ENCODE measurements around the gene GRM2.

The GRM2 gene

GRCh38 chr3:51704511-51704950 lies 2.3 kb upstream of the GRM2 start:
- in situ Hi-C loops (cut with MboI; ENCODE audit: low sequenced_read_pairs), result no loop called here

DNA sequence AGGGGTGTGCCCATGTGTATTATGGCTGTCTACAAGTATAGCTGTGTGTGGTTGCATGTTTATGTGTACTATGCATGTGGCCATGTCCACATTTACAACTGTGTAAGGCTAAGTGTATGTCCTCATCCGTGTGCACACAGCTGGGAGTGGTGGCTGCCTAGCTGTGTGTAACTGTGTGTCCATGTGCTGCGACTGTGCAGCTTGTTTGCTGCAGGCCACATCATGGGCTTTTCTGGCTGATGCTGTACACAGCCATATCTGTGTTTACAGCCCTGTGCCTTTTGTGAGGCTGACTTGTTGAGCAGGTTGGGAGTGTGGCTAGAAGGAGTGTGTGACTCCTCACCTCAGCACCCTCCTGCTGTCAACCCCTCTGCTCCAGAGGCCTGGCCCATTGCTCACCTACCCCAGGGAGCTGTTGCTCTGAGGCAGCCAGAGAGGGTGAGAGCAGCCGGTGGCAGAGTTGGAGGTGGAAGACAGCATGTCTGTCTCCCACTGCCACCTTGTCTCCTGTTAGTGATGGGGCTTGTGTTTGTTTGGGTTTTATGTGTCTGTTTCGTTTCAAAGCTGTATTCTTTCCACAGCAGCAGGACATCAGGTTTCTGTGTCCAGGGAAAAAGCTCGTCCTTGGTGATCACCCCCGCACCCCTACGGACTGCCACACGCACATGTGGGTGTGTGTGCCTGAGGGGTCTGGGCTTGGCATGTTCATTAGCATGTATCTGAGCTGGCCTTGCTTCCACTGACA lies 1.4 kb upstream of the GRM2 start:
- in situ Hi-C loops (cut with MboI; ENCODE audit: low sequenced_read_pairs), result no loop called here

DNA sequence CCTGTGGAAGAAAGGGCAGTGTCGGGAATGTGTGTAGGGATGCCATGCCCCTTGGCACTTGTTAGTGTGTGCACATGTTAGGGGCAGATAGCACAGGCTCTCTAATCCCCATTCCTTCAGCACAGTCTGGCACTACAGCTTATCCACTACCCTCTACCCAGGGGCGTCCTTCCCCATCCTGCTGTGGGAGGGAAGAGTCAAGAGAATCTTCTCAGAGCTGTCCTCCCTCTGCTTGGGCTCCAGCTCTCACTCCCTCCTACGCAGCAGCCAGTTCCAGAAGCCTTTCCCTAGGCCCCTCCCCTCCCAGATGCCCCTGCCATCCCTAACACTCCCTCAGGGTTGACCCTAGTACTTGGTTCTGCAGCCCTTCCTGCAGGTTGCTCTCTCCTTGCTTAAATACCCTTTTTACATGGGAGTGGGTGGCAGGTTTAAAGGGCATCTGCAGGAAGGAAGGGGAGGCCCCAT lies 815 bp upstream of the GRM2 start:
- in situ Hi-C loops (cut with MboI; ENCODE audit: low sequenced_read_pairs), result no loop called here

- in situ Hi-C loops (cut with MboI; ENCODE audit: low sequenced_read_pairs), result no loop called here
Observed at GRCh38 chr3:51708216-51708845, 1.5 kb downstream of the GRM2 start.

DNA sequence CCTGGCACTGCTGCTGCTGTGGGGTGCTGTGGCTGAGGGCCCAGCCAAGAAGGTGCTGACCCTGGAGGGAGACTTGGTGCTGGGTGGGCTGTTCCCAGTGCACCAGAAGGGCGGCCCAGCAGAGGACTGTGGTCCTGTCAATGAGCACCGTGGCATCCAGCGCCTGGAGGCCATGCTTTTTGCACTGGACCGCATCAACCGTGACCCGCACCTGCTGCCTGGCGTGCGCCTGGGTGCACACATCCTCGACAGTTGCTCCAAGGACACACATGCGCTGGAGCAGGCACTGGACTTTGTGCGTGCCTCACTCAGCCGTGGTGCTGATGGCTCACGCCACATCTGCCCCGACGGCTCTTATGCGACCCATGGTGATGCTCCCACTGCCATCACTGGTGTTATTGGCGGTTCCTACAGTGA lies 2.1 kb downstream of the GRM2 start:
- in situ Hi-C loops (cut with MboI; ENCODE audit: low sequenced_read_pairs), result no loop called here

DNA sequence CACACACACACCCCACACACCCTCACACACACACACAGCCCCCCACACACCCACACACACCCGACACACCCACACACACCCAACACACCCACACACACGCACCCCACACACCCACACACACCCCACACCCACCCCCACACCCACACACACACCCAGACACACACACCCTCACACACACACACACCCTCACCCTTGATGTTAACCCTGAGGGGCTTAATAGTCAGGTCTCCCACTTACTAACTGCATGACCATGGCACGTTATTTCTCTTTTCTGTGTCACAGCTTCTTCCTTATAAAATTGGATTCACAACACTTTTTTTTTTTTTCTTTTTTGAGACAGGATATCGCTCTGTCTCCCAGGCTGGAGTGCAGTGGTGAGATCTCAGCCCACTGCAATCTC lies 2.8 kb downstream of the GRM2 start:
- in situ Hi-C loops (cut with MboI; ENCODE audit: low sequenced_read_pairs), result no loop called here

DNA sequence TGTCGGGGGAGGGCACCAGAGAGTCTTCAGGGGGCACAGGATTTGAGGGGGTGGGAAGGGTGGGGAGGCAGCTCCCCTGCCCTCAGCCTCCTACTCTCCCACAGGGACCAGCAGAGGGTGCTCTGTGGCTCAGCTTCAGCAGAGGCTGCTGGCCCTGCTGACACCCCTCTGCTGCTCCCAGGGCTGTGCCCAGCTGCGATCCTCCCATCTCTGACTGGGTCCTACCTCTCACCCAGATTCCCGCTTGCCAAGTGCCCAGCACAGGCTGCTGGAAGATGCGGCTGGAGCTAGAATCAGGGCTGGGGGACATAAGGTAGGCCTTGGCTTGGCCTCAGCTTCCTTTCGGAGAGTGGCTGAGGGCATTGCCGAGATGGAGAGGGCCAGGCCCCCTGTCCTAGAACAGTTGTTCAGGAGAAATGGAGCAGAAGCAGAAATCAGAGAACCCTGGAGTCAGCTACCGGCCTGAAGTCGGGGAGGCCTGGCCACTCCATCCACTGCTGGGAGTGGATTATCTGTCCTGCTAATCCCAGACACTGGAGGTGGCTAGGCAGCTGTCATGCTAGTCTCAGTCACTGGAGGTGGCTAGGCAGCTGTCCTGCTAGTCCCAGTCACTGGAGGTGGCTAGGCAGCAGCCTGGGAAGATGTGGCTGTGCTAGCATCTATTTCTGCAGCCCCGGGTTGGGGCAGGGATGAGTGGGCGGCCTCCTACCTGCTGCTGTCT lies 3.9 kb downstream of the GRM2 start:
- in situ Hi-C loops (cut with MboI; ENCODE audit: low sequenced_read_pairs), result no loop called here

DNA sequence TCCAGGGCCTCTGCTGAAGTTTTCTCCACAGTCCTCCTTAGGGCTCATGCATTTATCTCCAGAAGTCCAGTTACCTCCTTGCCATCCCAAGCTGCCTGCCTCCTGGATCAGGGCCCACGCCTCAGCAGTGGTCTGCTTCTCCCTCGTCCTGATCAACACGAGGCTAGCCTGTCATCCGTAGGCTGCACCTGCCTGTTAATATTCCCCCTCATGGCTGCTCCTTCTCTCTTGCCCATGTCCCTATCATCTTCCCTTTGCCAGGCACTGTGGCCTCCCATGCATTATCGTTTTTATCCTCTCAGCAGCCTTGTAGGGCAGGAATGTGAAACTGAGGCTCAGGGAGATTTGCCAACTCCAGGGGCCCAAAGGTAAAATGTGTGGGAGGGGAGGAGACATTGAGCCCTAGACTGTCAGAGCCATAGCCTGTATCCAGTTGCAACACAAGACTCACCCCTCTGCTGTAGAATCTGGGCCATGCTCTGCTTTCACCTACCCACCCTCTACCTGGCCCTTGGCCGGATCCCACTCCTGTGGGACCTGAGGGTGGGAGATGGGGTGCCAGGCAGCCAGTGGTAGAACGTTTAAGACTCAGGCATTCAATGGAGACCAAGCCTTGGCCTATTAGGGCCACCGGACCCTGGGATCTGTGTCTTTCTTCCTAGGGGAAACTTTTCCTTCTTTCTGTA lies 4.6 kb downstream of the GRM2 start:
- in situ Hi-C loops (cut with MboI; ENCODE audit: low sequenced_read_pairs), result no loop called here

DNA sequence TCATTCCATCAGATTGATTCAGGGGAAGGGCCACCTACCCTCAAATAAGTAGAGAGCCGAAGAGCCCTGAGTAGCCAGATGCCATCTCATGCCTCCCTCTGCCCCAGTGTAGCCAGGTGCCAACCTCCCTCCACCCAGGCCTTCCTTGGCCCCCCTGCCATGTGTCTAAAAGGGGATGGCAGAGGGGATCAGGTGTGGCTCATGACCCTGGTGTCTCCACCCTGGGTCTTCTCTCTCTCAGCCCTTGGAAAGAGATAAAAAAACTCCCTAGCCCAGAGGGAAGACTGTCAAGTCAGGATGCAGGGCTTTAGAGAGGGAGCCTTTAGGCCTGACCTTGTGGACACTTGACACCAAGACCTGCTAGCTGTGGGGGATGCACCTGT lies 5.2 kb downstream of the GRM2 start:
- in situ Hi-C loops (cut with MboI; ENCODE audit: low sequenced_read_pairs), result no loop called here

DNA sequence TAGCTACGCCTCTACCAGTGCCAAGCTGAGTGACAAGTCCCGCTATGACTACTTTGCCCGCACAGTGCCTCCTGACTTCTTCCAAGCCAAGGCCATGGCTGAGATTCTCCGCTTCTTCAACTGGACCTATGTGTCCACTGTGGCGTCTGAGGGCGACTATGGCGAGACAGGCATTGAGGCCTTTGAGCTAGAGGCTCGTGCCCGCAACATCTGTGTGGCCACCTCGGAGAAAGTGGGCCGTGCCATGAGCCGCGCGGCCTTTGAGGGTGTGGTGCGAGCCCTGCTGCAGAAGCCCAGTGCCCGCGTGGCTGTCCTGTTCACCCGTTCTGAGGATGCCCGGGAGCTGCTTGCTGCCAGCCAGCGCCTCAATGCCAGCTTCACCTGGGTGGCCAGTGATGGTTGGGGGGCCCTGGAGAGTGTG lies 5.7 kb downstream of the GRM2 start:
- in situ Hi-C loops (cut with MboI; ENCODE audit: low sequenced_read_pairs), result no loop called here

DNA sequence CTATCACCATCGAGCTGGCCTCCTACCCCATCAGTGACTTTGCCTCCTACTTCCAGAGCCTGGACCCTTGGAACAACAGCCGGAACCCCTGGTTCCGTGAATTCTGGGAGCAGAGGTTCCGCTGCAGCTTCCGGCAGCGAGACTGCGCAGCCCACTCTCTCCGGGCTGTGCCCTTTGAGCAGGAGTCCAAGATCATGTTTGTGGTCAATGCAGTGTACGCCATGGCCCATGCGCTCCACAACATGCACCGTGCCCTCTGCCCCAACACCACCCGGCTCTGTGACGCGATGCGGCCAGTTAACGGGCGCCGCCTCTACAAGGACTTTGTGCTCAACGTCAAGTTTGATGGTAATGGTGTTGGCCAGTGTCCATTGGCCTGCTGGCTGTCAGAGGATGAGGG lies 6.1 kb downstream of the GRM2 start:
- in situ Hi-C loops (cut with MboI; ENCODE audit: low sequenced_read_pairs), result no loop called here

- in situ Hi-C loops (cut with MboI; ENCODE audit: low sequenced_read_pairs), result no loop called here
Observed at GRCh38 chr3:51715231-51715976, 8.5 kb downstream of the GRM2 start.

DNA sequence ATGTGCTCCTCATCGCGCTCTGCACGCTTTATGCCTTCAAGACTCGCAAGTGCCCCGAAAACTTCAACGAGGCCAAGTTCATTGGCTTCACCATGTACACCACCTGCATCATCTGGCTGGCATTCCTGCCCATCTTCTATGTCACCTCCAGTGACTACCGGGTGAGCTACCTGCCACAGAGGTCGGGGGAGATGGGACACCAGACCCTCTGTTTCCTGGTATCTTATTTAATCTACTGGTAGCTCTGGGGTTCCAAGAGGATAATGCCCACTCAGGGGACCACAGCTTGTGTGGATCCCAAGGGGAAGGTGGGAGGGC lies 9.1 kb downstream of the GRM2 start:
- in situ Hi-C loops (cut with MboI; ENCODE audit: low sequenced_read_pairs), result no loop called here

DNA sequence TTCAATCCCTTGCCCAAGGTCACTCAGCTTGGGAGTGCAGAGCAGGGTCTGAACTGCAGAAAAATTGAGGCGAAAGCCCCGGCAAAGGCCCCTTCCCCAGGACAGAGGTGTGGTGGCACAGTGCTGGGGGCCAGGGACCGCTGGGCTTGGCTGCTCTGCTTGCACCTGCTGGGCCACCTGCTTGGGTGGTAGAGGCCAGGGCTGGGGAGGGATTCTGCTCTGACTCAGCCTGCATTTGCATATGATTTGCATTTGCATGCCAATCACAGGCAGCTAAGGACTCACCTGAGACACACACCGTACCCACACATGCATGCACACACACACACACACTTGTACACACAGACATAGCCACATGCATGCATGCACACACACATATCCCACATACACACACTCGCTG lies 9.9 kb downstream of the GRM2 start:
- in situ Hi-C loops (cut with MboI; ENCODE audit: low sequenced_read_pairs), result no loop called here

- in situ Hi-C loops (cut with MboI; ENCODE audit: low sequenced_read_pairs), result no loop called here
Observed at GRCh38 chr3:51717446-51717845, 10.6 kb downstream of the GRM2 start.

DNA sequence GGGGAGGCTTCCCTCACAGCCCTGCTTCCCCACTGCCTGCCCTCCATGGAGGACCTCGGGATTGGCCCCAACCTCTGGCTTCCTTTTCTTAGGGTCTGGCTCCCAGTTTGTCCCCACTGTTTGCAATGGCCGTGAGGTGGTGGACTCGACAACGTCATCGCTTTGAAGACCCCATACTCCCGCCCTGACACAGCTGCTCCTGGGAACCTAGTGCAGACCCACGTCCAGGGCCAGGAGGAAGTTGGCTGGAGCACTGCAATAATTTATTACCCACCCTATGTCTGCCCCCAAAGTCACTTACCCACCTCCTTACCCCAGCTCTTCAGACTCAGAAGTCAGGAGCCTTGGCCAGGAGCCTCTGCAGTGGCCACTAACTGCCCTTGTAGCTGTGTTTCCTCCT lies 11.1 kb downstream of the GRM2 start:
- in situ Hi-C loops (cut with MboI; ENCODE audit: low sequenced_read_pairs), result no loop called here

DNA sequence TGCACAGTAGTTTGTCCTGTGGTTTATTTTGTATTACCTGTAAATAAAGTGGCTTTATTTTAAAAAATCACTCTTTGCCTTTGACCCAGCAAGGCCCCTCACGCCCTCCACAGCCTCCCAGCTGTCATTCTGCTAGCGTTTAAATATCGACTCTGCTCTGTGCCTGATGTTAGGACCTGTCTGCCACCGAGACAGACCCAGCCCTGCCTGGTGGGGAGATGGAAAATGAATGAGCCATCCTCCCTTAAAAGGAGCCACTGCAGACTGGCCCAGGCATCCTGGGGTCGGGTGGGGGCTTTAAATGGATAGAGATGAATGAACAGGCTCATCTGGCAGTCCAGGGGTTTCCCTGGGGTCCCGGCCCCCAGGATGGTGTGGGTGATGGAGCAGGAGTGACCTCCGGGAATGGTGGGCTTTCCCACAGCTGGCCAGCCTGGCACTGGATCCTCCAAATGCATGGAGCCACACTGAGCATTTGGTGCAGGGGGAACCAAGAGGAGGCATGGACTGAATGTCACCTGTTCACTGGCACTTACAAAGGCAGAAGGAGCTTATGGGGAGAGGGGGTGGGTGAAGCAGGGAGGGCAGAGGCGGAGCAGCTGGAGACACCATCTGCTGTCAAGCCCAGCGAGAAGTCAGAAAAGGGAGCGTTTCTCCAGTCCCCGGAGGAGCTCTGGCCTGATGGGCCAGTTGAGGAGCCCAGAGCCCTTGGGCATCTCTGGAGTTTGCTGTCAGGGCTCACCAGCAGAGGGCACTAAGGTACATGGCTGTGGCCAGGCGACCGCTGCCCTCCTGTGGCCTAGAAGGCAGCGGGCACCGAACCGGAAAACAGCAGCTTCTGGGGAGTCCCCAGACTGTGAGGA lies 11.9 kb downstream of the GRM2 start:
- in situ Hi-C loops (cut with MboI; ENCODE audit: low sequenced_read_pairs), result no loop called here

GRCh38 chr3:51719410-51720025 lies 12.7 kb downstream of the GRM2 start:
- in situ Hi-C loops (cut with MboI; ENCODE audit: low sequenced_read_pairs), result no loop called here

DNA sequence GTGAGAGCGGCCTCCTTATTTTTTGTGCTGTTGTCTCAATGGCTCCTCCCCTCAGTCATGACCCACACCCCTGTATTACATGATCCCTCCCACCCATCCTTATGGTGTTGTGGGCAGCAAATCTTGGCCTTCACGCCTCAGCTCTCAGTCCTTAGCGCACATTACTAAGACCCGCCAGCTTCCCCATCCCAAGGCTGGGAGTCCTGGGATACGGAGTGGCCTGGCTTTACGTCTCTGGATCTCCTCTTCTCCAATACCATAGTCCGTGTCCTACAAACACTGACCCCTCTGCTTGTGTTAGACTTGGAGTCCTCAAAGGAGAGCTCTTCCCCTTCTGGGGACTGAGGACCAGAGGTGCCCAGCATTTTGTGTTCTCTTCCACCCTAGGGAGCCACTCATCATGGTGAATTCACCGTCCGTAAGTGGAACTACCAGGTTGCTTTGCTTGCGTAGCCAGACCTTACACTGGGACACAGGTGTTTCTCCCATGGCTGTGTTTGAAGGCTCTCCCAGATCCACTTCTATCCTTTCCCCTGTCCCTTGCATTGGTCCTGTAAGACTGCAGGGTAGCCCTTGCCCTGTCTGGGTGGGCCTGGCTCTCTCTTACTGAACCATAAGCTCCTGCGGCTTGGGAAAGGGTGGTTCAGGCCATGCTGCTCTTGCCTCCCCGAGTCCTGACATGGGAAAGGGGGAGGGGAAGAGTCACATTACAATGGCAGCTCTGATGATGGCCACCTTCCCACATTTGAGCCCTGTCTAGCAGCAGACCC lies 13.6 kb downstream of the GRM2 start:
- in situ Hi-C loops (cut with MboI; ENCODE audit: low sequenced_read_pairs), result no loop called here

Measured in HL-60/S4 treated with phorbol 12-myristate 13-acetate at 8.2 ng/mL for 4 days and 3 days (cell line).